NB4 (cell line): ENCODE data around the gene TTC27.

ENCODE experiments used
- DNase-seq: peaks from one replicate; pipeline ENCODE4 v3.0.0; 2010; ENCODE audit warnings: low read depth
- H3K4me3 ChIP-seq: one replicate; pipeline ENCODE4 v1.5.1; 2011; ENCODE audit warnings: mild to moderate bottlenecking, low read depth, low read length, moderate library complexity
- MAX ChIP-seq: IDR thresholded peaks from 2 replicates; pipeline ENCODE4 v1.6.1; 2011; ENCODE audit warnings: low read depth, low read length
- MYC ChIP-seq: IDR thresholded peaks from 2 replicates; pipeline ENCODE4 v1.6.1; 2011; ENCODE audit warnings: low read depth, low read length
- POLR2A ChIP-seq: IDR thresholded peaks from 2 replicates; pipeline ENCODE4 v1.6.1; 2011; ENCODE audit warnings: mild to moderate bottlenecking; ENCODE audit not compliant: insufficient read length; ENCODE audit errors: extremely low read depth
- TF ChIP-seq, protein P1 (sequence below): IDR thresholded peaks from one replicate; pipeline ENCODE4 v1.5.1; 2012; ENCODE audit warnings: low read depth, low read length

TTC27 gene

DNA sequence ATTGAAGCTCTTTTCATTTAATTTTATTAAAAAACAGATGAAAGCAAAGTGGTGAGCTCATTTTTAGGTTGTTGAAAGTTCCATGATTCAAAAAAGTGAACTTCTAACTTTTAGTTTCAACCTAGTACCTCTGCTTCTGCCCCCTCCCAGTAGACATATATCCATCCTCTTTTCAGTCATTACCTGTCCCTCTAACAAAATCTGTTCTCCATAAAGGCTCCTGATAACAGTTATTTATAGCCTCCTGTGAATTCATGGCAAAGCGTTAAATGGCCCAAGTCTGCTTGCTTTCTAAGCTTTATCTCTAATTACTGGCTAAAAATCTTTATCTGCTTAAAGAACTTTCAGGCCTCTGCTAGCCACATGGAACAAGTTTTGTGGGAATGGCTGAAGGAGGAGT is 148.1 kb downstream of the TTC27 start:
- TF ChIP-seq, protein P1, sequence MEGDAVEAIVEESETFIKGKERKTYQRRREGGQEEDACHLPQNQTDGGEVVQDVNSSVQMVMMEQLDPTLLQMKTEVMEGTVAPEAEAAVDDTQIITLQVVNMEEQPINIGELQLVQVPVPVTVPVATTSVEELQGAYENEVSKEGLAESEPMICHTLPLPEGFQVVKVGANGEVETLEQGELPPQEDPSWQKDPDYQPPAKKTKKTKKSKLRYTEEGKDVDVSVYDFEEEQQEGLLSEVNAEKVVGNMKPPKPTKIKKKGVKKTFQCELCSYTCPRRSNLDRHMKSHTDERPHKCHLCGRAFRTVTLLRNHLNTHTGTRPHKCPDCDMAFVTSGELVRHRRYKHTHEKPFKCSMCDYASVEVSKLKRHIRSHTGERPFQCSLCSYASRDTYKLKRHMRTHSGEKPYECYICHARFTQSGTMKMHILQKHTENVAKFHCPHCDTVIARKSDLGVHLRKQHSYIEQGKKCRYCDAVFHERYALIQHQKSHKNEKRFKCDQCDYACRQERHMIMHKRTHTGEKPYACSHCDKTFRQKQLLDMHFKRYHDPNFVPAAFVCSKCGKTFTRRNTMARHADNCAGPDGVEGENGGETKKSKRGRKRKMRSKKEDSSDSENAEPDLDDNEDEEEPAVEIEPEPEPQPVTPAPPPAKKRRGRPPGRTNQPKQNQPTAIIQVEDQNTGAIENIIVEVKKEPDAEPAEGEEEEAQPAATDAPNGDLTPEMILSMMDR = no peak
- no peak for TF ChIP-seq MAX
- no peak for TF ChIP-seq MYC
- TF ChIP-seq POLR2A = no peak
- no peak overlapping the region for H3K4me3 ChIP-seq
- DNase-seq = no peak

- TF ChIP-seq MAX (no peak), MYC (no peak), POLR2A (no peak)
- TF ChIP-seq, protein P1 = no peak
- no peak overlapping the region for H3K4me3 ChIP-seq
- DNase-seq = no peak
These were observed 149.9 kb downstream of the TTC27 start for GRCh38 chr2:32777714-32778113.

DNA sequence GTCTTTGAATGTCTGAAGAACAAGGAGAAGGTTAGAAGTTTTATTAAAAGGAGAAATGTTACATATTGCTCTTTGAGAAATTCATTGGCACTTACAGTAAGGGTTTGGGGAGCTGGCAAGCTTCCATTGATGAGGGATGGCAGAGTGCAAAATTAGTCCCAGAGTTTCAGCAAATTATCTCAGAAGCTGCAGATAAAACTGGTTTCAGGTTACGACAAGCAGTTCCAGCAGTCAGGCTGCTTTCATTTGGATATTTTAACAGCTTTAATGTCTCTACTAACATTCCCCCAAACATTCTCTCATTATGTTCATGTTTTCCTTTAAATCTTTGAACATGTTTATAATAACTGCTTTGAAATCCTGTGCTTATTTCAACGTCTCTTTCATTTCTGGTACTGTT is 153.1 kb downstream of the TTC27 start:
- no peak for DNase-seq
- no peak overlapping the region for H3K4me3 ChIP-seq
- TF ChIP-seq POLR2A = no peak
- TF ChIP-seq MYC = no peak
- TF ChIP-seq MAX = no peak
- TF ChIP-seq, protein P1 = no peak

DNA sequence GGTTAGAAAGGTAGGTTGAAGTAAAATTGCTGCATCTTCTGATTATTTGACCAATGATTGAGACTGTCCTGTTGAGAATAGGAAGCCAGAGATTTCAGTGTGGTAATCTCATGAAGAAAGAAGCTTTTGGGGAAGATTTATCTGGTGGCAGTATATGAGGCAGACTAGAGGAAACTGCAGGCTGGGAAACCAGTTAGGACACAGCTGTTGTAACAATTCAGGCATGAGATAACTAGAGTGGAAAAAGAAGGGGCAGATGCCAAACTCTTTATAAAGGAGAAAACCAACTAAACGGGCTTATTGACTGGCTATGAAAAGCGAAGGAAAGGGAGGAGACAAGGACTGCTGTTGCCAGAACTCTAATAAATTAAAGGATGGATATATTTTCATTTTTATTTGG is 155.6 kb downstream of the TTC27 start:
- TF ChIP-seq POLR2A = no peak
- no peak for TF ChIP-seq MYC
- TF ChIP-seq, protein P1 = no peak
- no peak for TF ChIP-seq MAX
- no peak overlapping the region for H3K4me3 ChIP-seq
- DNase-seq = no peak

- no peak for DNase-seq
- no peak overlapping the region for H3K4me3 ChIP-seq
- TF ChIP-seq POLR2A = no peak
These were observed 156.1 kb downstream of the TTC27 start for GRCh38 chr2:32783933-32784332.

- DNase-seq = no peak
- TF ChIP-seq MAX (no peak), POLR2A (no peak), MYC (no peak)
- TF ChIP-seq, protein P1 = no peak
- no peak overlapping the region for H3K4me3 ChIP-seq
These were observed 159.4 kb downstream of the TTC27 start for GRCh38 chr2:32787207-32787606.

DNA sequence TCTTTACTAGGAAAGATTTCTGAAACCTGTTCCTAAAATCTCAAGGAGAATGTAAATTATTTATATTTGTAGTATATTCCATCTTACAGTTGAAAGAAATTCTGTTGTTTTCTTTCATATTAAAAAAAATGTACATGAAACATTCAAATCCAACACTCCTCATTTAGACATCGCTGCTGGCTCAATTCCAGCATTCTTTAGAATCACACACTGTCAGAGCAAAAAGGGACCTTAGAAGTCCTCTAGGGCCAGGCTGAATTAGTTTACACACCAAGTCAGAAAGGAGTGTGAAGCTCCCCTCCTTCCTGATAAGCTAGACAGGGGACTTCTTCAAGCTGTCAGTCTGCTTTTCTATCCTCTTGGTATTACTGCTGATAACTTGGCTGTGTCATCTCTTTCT is 160.3 kb downstream of the TTC27 start:
- TF ChIP-seq, protein P1 = no peak
- TF ChIP-seq POLR2A (no peak), MYC (no peak), MAX (no peak)
- no peak for DNase-seq
- no peak overlapping the region for H3K4me3 ChIP-seq
